K562 (cell line): ENCODE measurements around the gene AACS. TPM values are rescaled to one million over a fixed set of nuclear protein-coding genes. Genes with fewer than 3 reads are reported as not detected.

Source experiments
- ATAC-seq: fragments of 200-7000 bp; cut with Tn5 transposase; 3 replicates; pipeline ENCODE4 v1.9.1; 2020; ENCODE audit warnings: moderate library complexity
- BruUV-seq: library from RNA; stranded (reverse); fragments of 400-500 nt; replicated peaks from 2 replicates; lab custom pipeline; 2021; lab: Mats Ljungman, UMichigan
- CTCF ChIA-PET: fragments of 300-600 bp; formaldehyde crosslinking; extraction: SDS; loops from one replicate; lab custom pipeline; 2021; ENCODE audit warnings: low intra/inter-chr PET ratio; lab: Yijun Ruan, JAX
- POLR2A ChIA-PET: fragments of 300-600, 350-650 bp; sonication (Branson Sonifier 250); formaldehyde crosslinking; extraction: SDS; loops from one replicate; lab custom pipeline; 2021; ENCODE audit warnings: antibody characterized with exemption, inconsistent platforms; lab: Yijun Ruan, JAX
- DNase-seq, 4 experiments: peaks; one replicate each; pipeline versions ENCODE4 v3.0.0 to v3.0.0-alpha.2; 2011 to 2018; ENCODE audit warnings: low spot score in 3 of 4, mixed read lengths in 3 of 4; ENCODE audit errors: extremely low read depth in 1 of 4
- FAIRE-seq: peaks from 2 replicates; lab custom pipeline; 2011; peaks lifted over from hg19 to GRCh38; lab: Jason Lieb, UNC
- H2AFZ ChIP-seq: 2 replicates; pipeline ENCODE4 v1.6.0; 2011; ENCODE audit warnings: low read depth, low read length, control low read depth, inconsistent platforms
- H3K27ac ChIP-seq: fragments of 200-600 bp; 3 replicates; pipeline ENCODE4 v1.8.0; 2011; ENCODE audit warnings: low read depth, mild to moderate bottlenecking, control low read depth, inconsistent platforms, low read length, moderate library complexity, mixed read lengths; ENCODE audit errors: extremely low read depth
- H3K27me3 ChIP-seq, 2 experiments: fragments of 300-600 bp in 1 of 2; 2 replicates in 1 of 2; 3 replicates in 1 of 2; pipeline versions ENCODE4 v1.6.0 to v1.8.0; 2011; ENCODE audit warnings: inconsistent platforms in 2 of 2, low read length in 2 of 2, mild to moderate bottlenecking in 1 of 2, mixed read lengths in 1 of 2, moderate library complexity in 1 of 2; ENCODE audit not compliant: control insufficient read depth in 2 of 2, insufficient read depth in 2 of 2
- H3K36me3 ChIP-seq: fragments of 300-600 bp; 3 replicates; pipeline ENCODE4 v1.8.0; 2011; ENCODE audit warnings: mild to moderate bottlenecking, low read length, inconsistent platforms; ENCODE audit not compliant: control insufficient read depth, insufficient read depth
- H3K4me1 ChIP-seq, 2 experiments: fragments of 200-600 bp in 1 of 2; replicated peaks in 1 of 2; 2 replicates in 1 of 2; 3 replicates in 1 of 2; pipeline versions ENCODE4 v1.5.1 to v1.8.0; 2011; ENCODE audit warnings: inconsistent platforms in 2 of 2, low read length in 2 of 2, mild to moderate bottlenecking in 1 of 2, mixed read lengths in 1 of 2, moderate library complexity in 1 of 2; ENCODE audit not compliant: control insufficient read depth in 2 of 2, insufficient read depth in 2 of 2
- H3K4me2 ChIP-seq: 2 replicates; pipeline ENCODE4 v1.6.1; 2011; ENCODE audit warnings: low read length, control low read depth, inconsistent platforms, mixed read lengths; ENCODE audit not compliant: insufficient read depth
- H3K4me3 ChIP-seq: fragments of 200-600 bp; sonication (generic), shearing (Covaris generic); 2 replicates; pipeline ENCODE4 v1.5.1; 2016; ENCODE audit warnings: control low read depth, inconsistent platforms
- H3K79me2 ChIP-seq: fragments of 200-600 bp; 3 replicates; pipeline ENCODE4 v1.8.0; 2011; ENCODE audit warnings: low read length, inconsistent platforms; ENCODE audit not compliant: control insufficient read depth, insufficient read depth
- H3K9ac ChIP-seq, 2 experiments: 2 replicates each; pipeline versions ENCODE4 v1.6.0 to v1.6.1; 2011; ENCODE audit warnings: low read depth in 2 of 2, low read length in 2 of 2, control low read depth in 1 of 2, inconsistent platforms in 1 of 2, mild to moderate bottlenecking in 1 of 2, mixed read lengths in 1 of 2; ENCODE audit not compliant: insufficient read depth in 1 of 2
- H3K9me1 ChIP-seq: one replicate; pipeline ENCODE4 v1.6.0; 2011; ENCODE audit warnings: inconsistent platforms, mild to moderate bottlenecking, low read length, moderate library complexity; ENCODE audit not compliant: control insufficient read depth, insufficient read depth
- H3K9me3 ChIP-seq: replicated peaks from 2 replicates; pipeline ENCODE4 v1.5.1; 2011; ENCODE audit warnings: low read depth, low read length, inconsistent platforms; ENCODE audit not compliant: control insufficient read depth, insufficient read depth
- H4K20me1 ChIP-seq: replicated peaks from 2 replicates; pipeline ENCODE4 v1.6.1; 2011; ENCODE audit warnings: low read length, inconsistent platforms, mixed read lengths; ENCODE audit not compliant: control insufficient read depth, insufficient read depth
- CGGBP1 ChIP-seq: fragments of 250-450 bp; sonication (Bioruptor Pico); IDR thresholded peaks from 2 replicates; pipeline ENCODE4 v1.9.0; 2021; ENCODE audit warnings: mild to moderate bottlenecking
- RERE ChIP-seq: sonication (generic); formaldehyde crosslinking; IDR thresholded peaks from 2 replicates; pipeline ENCODE4 v1.8.0; 2023; ENCODE audit warnings: missing genetic modification reagents, mild to moderate bottlenecking, borderline replicate concordance
- RNF2 ChIP-seq: sonication (generic); IDR thresholded peaks from 2 replicates; pipeline ENCODE4 v1.6.1; 2016
- SMARCC2 ChIP-seq: fragments of 450-650 bp; IDR thresholded peaks from 2 replicates; pipeline ENCODE4 v1.6.1; 2017; ENCODE audit warnings: antibody characterized with exemption, moderate library complexity, mild to moderate bottlenecking, low read depth
- SMARCE1 ChIP-seq: fragments of 450-650 bp; IDR thresholded peaks from 2 replicates; pipeline ENCODE4 v1.7.1; 2016; ENCODE audit warnings: mild to moderate bottlenecking
- ZNF696 ChIP-seq: fragments of 250-450 bp; sonication (Bioruptor Pico); conservative IDR thresholded peaks from 2 replicates; pipeline ENCODE4 v1.4.0; 2020; ENCODE audit warnings: mild to moderate bottlenecking, moderate library complexity
- WGBS: fragments of 100-300 bp; shearing (Covaris generic); methylation state at CpG from one replicate; pipeline ENCODE4 v1.1.6; 2016; ENCODE audit warnings: low coverage, mixed read lengths; ENCODE audit not compliant: insufficient coverage; ENCODE audit errors: missing lambda C conversion rate; 5-methylcytosine and 5-hydroxymethylcytosine counted together
- in situ Hi-C: fragments of 300-500 bp; cut with MboI; formaldehyde crosslinking; loops from 4 replicates; pipeline ENCODE4 v1.15.0; 2018; ENCODE audit warnings: inconsistent platforms, mixed read lengths
- intact Hi-C: fragments of 100-400 bp; cut with micrococcal nuclease; formaldehyde crosslinking; loops from 2 replicates; pipeline ENCODE4 v1.14.2; 2022
- polyA plus RNA-seq, 8 experiments: library from polyadenylated mRNA; depleted of rRNA in 4 of 8; stranded (reverse) in 5 of 8; unstranded in 3 of 8; fragments of >200 nt; fragmentation: Nextera tagmentation in 2 of 8; fragmentation: Illumina TruSeq in 1 of 8; extraction: Ambion mirVana in 2 of 8; extraction: Trizol in 1 of 8; gene quantifications; 2 replicates each; pipeline versions ENCODE4 v1.2.1 to v1.2.3, GENCODE V29; 2011 to 2014; ENCODE audit warnings: inconsistent platforms in 1 of 8, missing spikeins in 1 of 8
- total RNA-seq, 7 experiments: library from RNA; depleted of rRNA in 6 of 7; stranded (reverse); fragments of >200 nt in 6 of 7; fragmentation: Illumina TruSeq in 2 of 7; extraction: Trizol in 2 of 7; gene quantifications; 2 replicates each; pipeline versions ENCODE4 v1.2.1 to v1.2.3, GENCODE V29; 2011 to 2021; ENCODE audit warnings: low replicate concordance in 1 of 7
- TF ChIP-seq, protein P1 (sequence below): sonication (generic); formaldehyde crosslinking; IDR thresholded peaks from 2 replicates; pipeline ENCODE4 v1.8.0; 2022; ENCODE audit warnings: mild to moderate bottlenecking, missing genetic modification reagents

Gene AACS
- total and polyA plus RNA-seq, 9 of the 15 experiments (the other 6 are each of a cell fraction or from before 2014, with no cell fraction given) = 2.4 to 13.0 (median 6.0) TPM

GRCh38 chr12:125091401-125091800, 26.2 kb downstream of the AACS start:
- Histone ChIP-seq H3K36me3 (peaks cover 15% of the 10 kb centered on the region; the same call in 2 of the 3 replicates), H3K79me2 (no peaks in the 10 kb centered on the region), H3K27ac (no peak overlapping the region), H2AFZ (no peak overlapping the region), H3K4me3 (no peak overlapping the region), H3K9me3 (no peaks in the 10 kb centered on the region), H4K20me1 (no peaks in the 10 kb centered on the region), H3K4me2 (no peak overlapping the region), H3K9me1 (no peaks in the 10 kb centered on the region), H3K4me1 (peaks cover 3 to 22% of the 10 kb centered on the region in 2 experiments; a peak in 4 of 5 replicates), H3K27me3 (0 out of 5 replicates have a peak, but pooled peaks cover 0 to 3% of the 10 kb centered on the region in 2 experiments), H3K9ac (peak overlapping the region in 1 of 2 experiments; percentile 40; a peak in 1 of 4 replicates)
- ChIA-PET CTCF (interaction anchor here (0.5 kb wide), 1 partner anchor 35 kb away, joined by 3 read pairs; no protein-coding TSS in a partner anchor), POLR2A (no interaction called here)
- WGBS = 77% methylated on average over 18 of the region's 18 CpGs
- intact Hi-C loops (no loop called here), in situ Hi-C loops (no loop called here)
- FAIRE-seq (no peak), DNase-seq (no peak), ATAC-seq (no peak)
- TF ChIP-seq SMARCE1 = no peak
- TF ChIP-seq RERE (CRISPR knock-in tag) = no peak
- TF ChIP-seq, protein P1, sequence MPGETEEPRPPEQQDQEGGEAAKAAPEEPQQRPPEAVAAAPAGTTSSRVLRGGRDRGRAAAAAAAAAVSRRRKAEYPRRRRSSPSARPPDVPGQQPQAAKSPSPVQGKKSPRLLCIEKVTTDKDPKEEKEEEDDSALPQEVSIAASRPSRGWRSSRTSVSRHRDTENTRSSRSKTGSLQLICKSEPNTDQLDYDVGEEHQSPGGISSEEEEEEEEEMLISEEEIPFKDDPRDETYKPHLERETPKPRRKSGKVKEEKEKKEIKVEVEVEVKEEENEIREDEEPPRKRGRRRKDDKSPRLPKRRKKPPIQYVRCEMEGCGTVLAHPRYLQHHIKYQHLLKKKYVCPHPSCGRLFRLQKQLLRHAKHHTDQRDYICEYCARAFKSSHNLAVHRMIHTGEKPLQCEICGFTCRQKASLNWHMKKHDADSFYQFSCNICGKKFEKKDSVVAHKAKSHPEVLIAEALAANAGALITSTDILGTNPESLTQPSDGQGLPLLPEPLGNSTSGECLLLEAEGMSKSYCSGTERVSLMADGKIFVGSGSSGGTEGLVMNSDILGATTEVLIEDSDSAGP (CRISPR knock-in tag) = no peak
- no peak for TF ChIP-seq ZNF696 (CRISPR knock-in tag)
- no peak for TF ChIP-seq CGGBP1 (CRISPR knock-in tag)
- TF ChIP-seq RNF2 = no peak
- no peak for TF ChIP-seq SMARCC2
- no TSS peak for BruUV-seq
